Hepatocyte (in vitro differentiated cells): Measurements from ENCODE around the gene RELB.

Experiments
- CTCF ChIP-seq: fragments of 200-600 bp; sonication (generic); IDR thresholded peaks from 2 replicates; pipeline ENCODE4 v1.5.1; 2016; ENCODE audit warnings: antibody characterized with exemption, mild to moderate bottlenecking; ENCODE audit not compliant: poor library complexity
- EZH2 ChIP-seq: fragments of 200-600 bp; sonication (generic); IDR thresholded peaks from 2 replicates; pipeline ENCODE4 v1.6.1; 2016; ENCODE audit warnings: antibody characterized with exemption, mild to moderate bottlenecking, borderline replicate concordance

- no peak for TF ChIP-seq EZH2
- no peak for TF ChIP-seq CTCF
Observed at GRCh38 chr19:45030825-45031224, 29.6 kb downstream of the RELB start.
